Renal cortex interstitium (tissue), 11 donors: ENCODE data around the gene LRRC23. TPM values are rescaled to one million over a fixed set of nuclear protein-coding genes. Genes with fewer than 3 reads are reported as not detected.

Experiments used
- DNase-seq, 11 donors: peaks; one replicate each; pipeline ENCODE4 v3.0.0-alpha.2; 2013; ENCODE audit warnings: low read depth in 9 of 11, low spot score in 4 of 11; ENCODE audit errors: extremely low read depth in 1 of 11
- polyA plus RNA-seq, 3 donors: library from polyadenylated mRNA; unstranded; fragments of 120-200 nt; gene quantifications; one replicate each; pipeline ENCODE4 v1.2.1, GENCODE V29; 2013; ENCODE audit not compliant: insufficient read length in 3 of 3

Gene LRRC23
- polyA plus RNA-seq, 3 donors = 18.4 to 21.8 (median 21.7) TPM

- DNase-seq = no peak
Observed at GRCh38 chr12:6916426-6917200, 12.0 kb downstream of the LRRC23 start.

- DNase-seq = no peak
Observed at GRCh38 chr12:6917491-6918231, 13.0 kb downstream of the LRRC23 start.

- DNase-seq = no peak
Observed at GRCh38 chr12:6919588-6919987, 15.0 kb downstream of the LRRC23 start.

DNA sequence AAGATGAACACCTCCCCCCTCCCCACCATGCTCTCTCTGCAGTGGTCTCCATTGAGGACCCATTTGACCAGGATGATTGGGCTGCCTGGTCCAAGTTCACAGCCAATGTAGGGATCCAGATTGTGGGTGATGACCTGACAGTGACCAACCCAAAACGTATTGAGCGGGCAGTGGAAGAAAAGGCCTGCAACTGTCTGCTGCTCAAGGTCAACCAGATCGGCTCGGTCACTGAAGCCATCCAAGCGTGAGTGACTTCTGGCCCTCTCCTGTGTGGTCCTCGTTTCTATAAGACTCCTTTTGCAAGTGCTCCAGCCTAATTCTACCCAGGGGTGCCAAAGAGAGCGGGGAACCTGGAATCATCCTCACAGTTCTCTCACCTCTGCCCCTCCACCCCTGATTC, 16.9 kb downstream of the LRRC23 start:
- DNase-seq = no peak

- DNase-seq = no peak
Observed at GRCh38 chr12:6921996-6922946, 17.6 kb downstream of the LRRC23 start.

DNA sequence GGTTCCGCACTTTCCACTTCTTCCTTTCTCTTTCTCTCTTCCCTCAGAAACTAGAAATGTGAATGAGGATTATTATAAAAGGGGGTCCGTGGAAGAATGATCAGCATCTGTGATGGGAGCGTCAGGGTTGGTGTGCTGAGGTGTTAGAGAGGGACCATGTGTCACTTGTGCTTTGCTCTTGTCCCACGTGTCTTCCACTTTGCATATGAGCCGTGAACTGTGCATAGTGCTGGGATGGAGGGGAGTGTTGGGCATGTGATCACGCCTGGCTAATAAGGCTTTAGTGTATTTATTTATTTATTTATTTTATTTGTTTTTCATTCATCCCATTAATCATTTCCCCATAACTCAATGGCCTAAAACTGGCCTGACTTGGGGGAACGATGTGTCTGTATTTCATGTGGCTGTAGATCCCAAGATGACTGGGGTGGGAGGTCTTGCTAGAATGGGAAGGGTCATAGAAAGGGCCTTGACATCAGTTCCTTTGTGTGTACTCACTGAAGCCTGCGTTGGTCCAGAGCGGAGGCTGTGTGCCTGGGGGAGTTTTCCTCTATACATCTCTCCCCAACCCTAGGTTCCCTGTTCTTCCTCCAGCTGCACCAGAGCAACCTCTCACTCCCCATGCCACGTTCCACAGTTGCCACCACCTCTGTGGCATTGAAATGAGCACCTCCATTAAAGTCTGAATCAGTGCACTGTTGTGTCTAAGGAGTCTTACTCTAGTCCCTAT, 18.5 kb downstream of the LRRC23 start:
- DNase-seq = no peak

GRCh38 chr12:6923851-6924250, 19.2 kb downstream of the LRRC23 start:
- no peak for DNase-seq

GRCh38 chr12:6925239-6925539, 20.6 kb downstream of the LRRC23 start:
- no peak for DNase-seq

DNA sequence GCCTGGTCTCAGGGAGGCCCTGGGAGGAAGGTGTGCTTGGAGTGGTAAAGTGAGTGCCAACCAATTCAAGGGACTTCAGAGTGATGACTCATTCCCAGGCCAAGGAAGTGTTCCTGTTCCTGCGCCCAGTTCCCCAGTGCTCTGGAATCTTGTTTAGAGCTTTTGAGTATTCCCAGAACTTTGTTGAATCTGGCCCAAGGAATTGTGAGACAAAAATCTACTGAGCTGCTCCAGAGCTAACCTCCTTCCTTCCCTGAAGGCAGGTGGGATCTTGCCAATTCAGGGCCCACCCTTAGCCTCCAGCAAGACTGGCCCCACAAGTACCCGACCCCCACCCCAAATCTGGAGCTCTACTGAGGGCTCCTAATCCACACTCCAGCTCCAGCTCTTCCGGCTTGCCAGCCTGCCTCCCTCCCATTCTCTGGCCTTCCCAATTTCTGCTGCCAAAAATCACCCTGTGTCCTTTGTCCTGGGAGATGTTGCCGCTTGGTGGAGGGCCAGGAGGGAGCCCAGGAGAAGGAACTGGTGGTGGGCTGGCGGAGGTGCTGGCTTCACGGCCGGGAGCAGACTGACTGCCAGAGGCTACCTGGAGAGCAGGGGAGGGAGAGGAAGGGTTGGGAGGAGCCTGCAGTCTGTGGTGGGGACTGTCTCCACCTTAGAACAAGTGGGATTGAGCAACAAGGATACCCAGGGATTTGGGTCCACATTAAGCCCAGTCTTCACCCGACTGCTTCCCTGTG, 21.1 kb downstream of the LRRC23 start:
- DNase-seq = peak in 1 of 11 donors; percentile 62

DNA sequence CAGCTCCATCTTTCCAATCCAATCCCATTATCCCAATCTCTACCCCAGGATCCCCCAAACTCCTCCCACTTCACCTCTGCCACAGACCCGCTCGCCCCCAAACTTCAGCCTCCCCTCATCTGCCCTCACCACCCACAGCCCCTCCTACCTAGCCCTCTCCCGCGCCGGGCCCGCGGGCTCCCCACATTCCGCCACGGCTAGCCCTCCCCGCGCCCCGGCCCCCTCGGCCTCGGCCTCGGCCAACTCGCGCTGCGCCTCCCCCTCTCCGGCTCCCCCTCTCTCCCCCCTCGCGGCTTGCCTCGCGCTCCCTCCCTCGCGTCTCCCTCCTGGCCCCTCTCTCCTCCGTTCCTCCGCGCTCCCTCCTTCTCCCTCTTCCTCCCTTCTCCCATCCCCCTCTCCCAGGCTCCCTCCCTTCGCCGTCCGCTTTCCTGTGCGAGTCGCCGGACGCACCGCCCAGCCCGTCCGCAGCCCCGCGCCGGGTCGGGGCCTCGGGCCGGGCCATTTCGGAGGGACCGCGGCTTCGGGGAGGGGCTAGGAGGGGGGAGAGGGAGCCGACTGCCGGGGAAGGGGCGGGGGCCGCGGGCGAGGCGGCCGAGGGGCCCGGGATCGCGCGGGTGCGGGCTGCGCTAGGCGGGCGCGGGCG, 22.9 kb downstream of the LRRC23 start, which contains the start of gene ATN1:
Gene ATN1 (plus strand): TSS at position 581 of the 643 bp plus-strand sequence. CDS start 6,043 bp downstream, outside the sequence.
- DNase-seq = peak in 9 of 11 donors; percentile 79 to 89 (median 86)

DNA sequence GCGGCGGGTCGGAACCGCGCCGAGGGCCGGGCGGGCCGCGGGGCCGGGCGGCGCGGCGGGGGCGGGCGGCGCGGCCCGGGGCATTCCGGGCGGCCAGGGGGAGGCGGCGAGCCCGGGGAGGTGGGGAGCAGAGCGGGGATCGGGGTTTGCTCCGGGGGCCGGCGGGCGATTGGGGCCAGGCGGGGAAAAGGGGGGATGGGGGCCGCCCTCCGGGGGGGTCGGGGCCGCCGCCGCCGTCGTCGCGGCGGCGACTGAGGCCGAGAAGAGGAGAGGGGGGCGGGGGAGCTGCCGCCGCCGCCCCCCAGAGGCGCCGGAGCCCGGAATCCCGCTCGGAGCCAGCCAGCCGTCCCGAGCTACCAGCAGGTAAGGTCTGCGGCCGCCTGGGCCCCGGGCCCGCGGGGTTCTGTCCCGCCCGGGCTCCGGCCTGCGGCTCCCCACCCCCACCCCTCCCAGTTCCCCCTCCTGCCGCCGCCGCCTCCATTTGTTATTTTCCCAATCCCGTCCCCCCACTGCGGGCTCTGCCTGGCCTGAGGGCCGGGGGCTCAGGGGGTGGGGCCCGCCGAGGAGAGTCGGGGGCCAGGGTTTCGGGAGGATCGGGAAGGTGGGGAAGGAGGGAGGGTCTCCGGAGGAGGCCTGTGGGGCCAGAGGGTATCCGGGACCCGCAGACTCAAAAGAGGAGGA, 23.5 kb downstream of the LRRC23 start:
- no peak for DNase-seq

GRCh38 chr12:6928703-6929407, 24.2 kb downstream of the LRRC23 start:
- no peak for DNase-seq

DNA sequence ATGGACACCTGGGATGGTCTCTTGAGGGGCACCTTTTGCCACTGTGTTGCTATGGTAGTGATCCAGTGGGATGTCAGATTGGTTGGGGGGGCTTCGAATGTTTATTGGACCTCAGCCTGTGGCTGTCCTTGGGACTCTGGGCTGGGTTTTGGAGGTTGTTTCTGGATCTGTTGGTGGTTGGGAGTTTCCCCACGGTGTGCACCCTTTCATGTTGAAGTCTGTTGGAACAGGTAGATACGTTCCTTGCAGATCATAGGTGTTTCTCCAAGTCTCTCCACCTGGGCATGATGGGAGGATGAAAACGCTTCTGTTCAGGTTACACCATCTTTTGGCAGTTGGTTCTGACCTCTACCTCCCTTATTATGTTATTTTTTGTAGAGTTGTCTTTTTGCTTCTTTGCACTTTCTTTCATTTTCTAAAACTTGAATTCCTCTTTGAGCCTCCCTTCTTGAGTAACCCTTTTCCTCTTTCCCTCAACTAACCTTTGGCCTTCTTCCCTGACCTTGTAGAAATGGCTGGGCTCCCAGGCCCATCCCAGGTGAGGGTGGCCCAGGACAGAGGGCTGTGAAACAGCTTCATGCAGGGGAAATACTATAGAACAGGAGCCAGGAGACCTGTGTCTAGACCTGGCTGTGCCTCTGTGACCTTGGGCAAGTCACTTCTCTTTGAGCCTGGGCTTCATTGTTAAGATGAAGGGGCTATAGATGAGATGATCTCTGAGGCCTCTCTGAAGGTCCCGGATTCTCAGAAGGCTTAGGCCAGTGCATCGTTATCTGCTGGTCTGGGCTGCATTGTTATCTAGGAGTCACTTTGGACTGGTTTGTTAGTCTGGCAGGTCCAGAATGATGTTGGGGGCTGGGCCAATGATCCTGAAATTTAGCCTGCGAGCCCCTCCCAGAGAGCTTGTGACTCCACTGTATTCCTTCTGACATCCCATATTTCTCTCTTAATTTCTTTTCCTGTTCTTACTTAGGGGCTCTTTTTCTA, 25.1 kb downstream of the LRRC23 start:
- no peak for DNase-seq

- DNase-seq = no peak
Observed at GRCh38 chr12:6932766-6933165, 28.1 kb downstream of the LRRC23 start.

DNA sequence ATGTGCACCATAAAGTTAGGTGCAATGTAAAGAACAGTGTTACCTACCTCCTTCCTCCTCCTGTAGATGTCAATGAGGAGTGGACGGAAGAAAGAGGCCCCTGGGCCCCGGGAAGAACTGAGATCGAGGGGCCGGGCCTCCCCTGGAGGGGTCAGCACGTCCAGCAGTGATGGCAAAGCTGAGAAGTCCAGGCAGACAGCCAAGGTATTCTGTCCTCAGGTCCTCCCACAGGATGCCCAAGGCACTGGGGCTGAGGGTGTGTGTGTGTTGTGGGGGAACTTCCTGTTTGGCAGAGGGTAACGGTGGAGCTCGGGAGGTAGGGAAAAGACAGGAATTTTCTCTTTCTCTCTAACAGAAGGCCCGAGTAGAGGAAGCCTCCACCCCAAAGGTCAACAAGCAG, 29.5 kb downstream of the LRRC23 start:
- DNase-seq = no peak
